HG03558 (cell line): ENCODE measurements around the gene PKN1.

Experiments used
- ATAC-seq: cut with Tn5 transposase; IDR thresholded peaks from one replicate; pipeline ENCODE4 v1.9.1; 2021; ENCODE audit warnings: moderate number of reproducible peaks; ENCODE audit not compliant: unreplicated experiment; ENCODE audit errors: extremely low read depth

Gene PKN1

DNA sequence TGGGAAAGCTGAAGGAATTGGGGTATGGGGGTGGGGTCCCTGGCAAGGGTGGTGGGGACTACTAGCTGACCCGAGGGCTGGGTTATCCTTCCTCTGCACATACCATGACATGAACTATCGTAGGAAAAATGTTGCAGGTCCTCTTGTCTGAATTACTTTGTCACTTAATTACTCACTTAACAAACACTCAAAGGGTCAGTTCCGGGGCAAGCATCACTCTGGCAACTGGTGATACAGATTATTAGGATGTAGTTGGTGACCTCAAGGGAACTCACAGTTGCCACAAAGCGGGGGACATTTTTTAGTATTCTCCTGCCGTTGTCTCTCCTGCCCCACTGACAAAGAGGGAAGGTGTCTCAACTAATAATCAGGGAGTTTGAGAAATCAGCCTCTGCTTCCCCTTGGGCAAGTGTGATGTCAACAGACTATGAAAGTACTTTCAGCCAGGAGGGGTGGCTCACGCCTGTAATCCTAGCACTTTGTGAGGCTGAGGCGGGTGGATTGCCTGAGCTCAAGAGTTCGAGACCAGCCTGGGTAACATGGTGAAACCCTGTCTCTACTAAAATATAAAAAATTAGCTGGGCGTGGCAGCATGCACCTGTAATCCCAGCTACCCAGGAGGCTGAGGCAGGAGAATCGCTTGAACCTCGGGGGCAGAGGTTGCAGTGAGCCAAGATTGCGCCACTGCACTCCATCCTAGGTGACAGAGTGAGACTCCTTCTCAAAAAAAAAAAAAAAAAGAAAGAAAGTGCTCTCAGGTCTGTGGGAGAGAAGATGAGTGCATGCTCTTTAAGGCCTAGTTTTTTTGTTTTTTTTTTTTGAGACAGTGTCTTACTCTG lies 74.8 kb downstream of the PKN1 start:
- no peak for ATAC-seq

DNA sequence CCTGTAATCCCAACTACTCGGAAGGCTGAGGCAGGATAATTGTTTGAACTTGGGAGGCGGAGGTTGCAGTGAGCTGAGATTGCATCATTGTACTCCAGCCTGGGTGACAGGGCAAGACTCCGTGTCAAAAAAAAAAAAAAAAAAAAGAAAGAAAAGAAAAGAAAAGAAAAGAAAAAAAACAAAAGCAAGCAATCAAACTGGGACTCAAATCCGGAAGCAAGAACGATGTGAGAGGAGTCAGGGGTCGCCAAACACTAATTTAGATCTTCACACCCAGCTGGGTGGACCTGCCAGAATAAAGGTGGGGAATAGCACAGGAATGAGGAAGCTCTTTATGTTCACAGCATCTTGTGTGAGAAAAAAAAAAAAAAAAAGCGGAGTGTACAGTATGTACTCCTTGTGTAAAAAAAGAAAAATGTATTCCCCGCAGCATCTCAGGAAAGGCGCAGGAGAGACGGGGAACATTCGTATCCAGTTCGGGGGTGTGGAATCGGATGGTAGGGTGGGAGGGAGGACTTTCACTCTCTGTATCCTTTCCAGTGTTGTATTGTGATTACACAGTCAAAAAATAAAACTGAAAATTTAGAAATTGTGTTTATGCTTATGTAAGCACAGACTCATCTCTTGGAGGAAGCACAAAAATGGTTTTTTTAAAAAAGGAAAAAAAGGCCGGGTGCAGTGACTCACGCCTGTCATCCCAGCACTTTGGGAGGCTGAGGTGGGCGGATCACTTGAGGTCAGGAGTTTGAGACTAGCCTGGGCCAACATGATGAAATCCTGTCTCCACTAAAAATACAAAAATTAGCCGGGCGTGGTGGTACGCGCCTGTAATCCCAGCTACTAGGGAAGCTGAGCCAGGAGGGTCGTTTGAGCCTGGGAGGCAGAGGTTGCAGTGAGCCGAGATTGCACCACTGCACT lies 77.5 kb downstream of the PKN1 start:
- no peak for ATAC-seq

DNA sequence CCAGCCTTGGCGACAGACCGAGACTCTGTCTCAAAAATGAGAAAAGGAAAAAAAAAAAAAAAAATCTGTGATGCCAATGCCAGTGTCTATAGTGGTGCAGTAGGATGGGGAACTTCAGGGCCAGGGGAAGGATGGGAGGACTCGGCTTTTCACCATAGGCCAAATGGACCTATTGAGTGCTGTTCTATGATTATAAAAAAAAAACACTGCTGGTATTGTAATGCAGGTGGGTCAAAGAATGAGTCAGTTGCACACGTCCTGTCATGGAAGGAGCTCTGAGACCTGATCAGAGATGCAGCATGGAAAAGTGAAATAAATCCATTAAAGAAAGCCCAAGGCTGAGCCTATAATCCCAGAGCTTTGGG lies 78.1 kb downstream of the PKN1 start:
- no peak for ATAC-seq

DNA sequence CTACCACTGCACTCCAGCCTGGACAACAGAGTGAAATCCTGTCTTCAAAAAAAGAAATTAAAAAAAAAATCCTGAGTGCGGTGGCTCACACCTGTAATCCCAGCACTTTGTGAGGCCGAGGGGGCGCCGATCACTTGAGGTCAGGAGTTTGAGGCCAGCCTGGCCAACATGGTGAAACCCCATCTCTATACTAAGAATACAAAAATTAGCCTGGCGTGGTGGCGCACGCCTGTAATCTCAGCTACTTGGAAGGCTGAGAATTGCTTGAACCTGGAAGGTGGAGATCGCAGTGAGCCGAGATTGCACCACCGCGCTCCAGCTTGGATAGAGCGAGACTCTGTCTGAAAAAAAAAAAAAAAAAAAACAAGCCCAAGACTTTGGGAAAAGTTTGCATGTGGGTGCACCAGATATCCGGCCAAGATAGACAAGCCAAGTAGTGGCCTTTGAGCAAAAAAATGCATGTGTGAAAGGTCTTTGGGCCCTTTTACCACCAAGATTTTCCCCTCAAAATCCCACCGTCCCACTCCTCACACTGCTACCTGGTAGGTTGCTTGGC lies 79.4 kb downstream of the PKN1 start:
- no peak for ATAC-seq

DNA sequence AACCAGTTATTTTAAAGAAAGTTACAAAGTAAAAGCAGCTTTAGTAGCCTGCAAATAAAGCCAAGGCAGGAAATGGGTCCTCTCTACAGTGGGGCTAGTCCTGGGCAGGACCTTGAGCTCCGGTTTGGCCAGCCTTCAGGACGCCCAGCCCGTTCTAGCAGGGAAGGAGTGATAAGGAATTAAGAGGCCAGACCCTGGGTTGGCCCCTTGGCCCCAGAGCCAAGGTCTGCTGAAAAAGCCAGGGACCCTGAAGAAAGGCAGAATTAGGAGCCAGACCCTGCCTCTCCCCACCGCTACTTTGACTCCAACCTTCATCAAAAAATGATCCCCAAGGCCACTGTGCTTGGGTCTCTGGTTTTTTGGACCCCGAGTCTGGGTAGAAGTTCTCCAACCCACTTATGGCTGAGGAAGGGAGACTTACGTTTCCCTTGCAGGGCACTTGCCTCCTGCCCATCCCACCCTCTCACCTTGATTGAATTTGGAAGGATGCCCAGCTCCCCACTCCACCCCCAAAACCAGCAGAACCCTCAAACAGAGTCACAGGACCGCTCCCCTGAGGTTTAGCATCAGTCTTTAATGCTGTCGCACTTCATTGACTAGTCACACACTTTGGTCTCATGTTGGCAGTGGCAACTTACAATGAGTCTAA lies 81.2 kb downstream of the PKN1 start:
- no peak for ATAC-seq

DNA sequence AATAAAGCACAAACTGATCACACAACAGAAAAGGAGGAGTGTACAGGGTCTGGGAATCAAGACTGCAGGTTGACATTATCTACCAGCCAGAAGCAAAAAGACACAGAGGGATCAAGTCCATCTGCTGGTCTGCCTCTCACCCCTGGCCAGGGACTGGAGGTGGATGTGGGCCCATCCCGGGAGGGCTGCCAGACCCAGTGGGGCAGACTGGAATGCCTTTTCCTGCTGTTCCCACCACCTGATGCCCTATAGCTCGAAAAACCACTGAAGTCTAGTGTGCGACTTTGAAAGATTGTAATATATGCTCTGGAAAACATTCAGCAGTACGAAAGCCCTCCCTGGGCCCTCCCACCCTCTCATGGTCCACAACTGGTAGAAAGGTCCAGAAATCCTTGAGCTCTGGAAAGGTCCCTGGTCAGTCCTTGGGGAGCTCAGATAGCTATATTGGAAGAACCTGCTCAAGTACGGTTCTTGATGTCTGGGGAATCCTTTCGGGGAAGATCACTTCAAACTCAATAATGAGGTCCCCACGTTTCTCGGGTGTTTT lies 82.5 kb downstream of the PKN1 start:
- no peak for ATAC-seq

DNA sequence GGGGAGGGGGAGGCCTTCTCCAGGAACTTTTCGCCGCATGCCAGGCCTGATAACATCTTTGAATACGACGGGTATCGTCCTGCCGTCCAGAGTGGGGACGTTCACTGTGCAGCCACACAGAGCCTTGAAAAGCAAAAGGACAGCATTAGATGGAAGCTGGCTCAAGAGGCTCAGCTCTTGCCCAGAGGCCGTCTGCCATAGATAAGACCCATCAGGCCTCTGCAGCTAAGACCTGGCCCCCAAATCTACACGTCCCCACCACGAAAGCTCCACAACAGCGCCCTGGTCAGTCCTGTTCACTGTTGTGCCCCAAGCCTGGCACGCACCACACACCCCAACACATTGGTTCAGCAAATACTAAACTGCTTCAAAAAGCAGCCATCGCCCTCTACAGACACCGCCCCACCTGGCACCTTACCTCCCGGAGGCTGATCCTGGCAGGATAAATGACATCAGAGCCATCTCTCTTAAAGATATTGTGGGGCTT lies 83.0 kb downstream of the PKN1 start:
- ATAC-seq: no peak

DNA sequence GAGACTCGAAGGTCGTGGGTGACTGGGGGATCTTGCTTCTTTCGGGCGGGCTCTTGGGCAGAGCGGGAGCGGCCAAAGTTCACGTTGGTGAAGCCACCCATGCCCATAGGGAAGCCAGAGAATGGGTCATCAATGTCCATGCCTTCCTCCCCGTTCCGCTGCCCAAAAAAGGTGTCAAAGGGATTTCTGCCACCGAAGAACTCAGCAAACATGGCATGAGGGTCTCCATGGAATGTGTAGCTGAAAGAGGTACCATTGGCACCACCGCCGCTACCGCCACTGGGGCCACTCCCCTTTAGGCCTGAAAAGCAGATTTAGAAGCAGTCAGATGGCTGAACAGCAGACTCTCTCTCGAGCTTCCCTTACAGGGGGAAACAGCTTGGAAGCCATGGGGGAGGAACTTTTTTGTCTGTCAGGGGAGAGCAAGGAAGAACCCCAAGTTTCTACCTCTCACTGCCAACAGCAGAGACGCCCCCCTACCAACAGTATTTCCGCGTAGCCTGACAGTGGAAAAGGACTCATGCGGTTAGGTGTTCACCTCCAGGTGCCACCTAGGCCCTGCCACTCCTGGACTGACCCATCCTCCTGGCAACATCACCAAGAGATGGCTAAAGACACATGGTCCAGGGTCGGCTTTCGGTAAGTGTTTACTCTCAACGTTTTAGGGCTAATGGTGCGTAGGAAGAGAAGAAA lies 83.8 kb downstream of the PKN1 start:
- ATAC-seq: no peak

DNA sequence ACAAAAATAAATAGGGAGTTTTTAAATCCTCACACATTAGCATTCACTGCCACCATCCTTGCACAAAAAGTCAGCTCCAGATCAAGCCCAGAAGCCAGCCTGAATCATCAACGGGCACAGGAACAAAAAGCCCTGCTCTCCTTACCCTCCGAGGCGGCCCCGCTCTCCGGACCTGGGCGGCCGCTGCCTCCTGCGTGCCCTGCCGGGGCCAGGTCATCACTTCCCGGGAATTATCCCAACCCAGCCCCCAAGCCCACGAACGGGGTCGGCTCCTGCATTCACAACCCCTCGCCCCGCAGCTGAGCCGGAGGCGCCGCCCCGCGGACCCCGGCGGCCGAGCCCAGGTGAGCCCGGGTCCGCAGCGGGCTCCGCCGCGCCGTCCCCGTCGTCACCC lies 84.3 kb downstream of the PKN1 start:
- ATAC-seq: no peak

DNA sequence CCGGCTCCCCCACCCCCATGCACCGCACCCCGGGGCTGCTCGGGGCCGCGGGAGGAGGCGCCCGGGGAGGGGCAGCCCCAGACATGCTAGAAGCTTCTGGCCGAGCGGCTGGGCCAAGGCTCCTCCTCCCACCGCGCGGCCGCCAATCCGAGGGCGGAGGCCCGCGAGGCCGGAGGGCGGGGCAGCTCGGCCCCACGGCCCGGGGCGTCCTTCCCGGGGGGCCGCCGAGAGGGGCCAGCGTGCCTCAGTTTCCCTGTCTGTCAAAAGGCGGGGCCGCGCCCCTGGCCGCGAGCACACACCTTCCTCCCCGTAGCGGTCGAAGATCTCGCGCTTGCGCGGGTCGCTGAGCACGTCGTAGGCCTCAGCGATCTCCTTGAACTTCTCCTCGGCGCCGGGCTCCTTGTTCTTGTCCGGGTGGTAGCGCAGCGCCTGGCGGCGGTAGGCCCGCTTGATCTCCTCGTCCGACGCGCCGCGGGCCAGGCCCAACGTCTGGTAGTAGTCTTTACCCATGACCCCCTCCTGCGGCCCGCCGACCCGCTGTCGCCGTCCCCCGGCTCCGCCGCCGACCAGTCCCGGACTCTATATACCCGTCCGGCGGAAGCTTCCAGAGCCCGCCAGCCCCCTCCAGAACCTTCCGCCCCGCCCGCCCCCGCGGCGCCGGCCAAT lies 84.9 kb downstream of the PKN1 start, which contains the start of gene DNAJB1:
TSS of gene DNAJB1 (minus strand) at position 558 of the 666 bp plus-strand sequence. CDS start at position 510, 48 bp downstream.
- ATAC-seq: peak; percentile 38

DNA sequence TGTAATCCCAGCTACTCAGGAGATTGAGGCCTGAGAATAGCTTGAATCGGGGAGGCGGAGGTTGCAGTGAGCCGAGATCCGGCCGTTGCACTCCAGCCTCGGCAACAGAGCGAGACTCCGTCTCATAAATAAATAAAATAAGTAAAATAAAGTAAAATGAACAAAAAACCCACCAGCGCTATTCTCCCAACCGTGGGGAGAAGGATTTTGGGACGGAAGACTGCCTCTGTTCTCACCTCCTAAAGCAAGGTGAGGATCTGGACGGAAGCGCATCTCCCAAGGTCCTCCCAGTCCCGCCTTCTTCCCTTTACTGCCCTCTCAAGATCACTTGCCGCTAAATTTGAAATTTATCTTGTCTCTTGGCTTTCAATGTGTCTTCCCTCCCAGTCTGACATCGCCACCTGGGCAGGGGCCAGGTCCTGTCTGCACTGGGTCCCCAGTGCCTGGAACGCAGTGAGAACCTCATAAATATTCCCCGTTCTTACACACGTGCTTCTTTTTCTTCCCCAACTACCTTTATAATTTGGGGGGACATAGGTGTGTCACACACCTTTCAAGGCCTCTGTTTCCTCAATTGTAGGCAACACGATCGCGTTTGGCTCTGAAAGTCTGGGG lies 86.2 kb downstream of the PKN1 start:
- ATAC-seq: no peak

DNA sequence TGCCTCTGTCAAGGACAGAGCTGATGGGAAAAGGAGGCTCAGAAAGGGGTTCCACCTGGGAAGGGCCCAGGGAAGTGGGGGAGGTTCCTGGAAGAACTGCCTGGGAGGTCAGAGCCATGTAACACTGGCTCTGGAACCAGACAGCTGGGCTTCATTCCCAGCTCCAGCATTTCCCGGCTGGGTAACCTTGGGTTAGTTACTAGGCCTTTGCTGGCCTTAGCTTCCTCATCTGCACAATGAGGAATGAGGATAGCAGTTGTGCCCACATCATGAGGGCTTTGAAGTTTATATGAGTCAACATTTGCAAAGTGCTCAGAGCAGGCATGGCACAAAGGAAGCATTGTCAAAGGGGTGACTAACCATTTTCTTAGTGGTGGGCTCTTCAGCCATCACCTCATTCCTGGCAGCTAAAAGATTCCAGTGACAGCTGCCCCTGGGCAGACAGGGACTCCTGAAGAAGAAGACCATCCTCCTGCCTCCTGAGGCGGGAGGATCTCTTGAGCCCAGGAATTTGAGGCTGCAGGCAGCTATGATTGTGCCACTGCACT lies 86.8 kb downstream of the PKN1 start:
- ATAC-seq: no peak

DNA sequence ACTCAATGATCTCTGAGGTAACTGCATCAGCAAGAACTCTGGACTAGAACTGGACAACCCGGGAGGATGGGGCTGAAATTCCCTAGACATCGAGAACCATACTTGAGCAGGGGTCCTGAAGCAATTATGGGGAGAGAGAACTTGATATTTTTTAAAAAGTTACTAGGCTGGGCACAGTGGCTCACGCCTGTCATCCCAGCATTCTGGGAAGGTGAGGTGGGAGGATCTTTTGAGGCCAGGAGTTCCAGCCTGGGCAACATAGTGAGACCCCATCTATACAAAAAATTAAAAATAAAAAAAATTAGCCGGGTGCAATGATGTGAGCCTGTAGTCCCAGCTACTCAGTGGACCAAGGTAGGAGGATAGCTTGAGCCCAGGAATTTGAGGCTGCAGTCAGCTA lies 87.4 kb downstream of the PKN1 start:
- no peak for ATAC-seq
